CD4-positive, alpha-beta T cell treated with Interleukin-17A for 4 hours (primary cell): Measurements from ENCODE around the gene MTX1.
"Not testable (repeated sequence)": the region's sequence is repeated elsewhere in the genome, so short reads cannot be mapped to it uniquely, and the experiment has no call there.

Experiments
- DNase-seq: peaks from one replicate; pipeline ENCODE4 v3.0.0-alpha.2; 2020; ENCODE audit warnings: mixed read lengths

MTX1 gene

DNA sequence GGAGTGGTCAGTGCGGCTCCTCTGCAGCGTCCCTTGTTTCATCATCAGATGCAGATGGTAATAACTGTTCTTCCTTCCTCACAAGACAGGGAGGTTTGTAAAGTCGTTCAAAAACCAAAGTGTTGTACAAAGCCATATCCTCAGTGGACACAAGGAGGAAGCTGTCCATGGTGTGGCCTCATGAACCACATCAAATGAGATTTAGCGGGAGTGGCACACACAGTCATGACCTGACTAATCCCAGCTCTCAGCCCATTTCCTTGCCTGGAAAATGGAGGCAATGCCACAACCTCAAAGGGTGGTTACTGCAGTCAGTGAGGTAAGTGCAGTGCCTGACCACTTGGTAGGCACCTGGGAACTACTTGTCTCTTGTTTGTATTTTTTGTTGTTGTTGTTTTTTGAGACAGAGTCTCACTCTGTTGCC lies 33.4 kb downstream of the MTX1 start:
- DNase-seq, result no peak

DNA sequence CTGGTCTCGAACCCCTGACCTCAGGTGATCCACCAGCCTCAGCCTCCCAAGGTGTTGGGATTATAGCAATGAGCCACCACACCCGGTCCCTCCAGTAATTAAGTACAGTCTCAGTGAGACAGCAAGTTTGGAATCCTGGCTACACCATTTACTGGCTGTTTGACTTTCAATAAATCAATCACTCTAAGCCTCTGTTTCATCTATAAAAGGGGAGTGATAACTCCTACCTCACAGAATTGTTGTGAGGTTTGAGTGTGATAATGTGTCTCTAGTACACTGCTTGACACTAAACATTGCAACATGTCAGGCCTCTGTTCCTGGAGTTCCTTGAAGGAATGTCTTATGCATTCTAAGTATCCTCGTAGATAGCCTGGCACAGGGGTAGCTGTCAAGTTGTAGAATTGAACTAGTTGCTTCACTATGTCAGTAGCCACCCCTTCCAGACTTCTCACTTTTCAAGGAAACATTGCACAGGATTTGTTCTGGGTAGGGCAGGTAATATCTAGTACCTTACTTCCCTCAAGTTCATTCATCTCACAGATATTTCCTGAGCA lies 34.4 kb downstream of the MTX1 start:
- no peak for DNase-seq

DNA sequence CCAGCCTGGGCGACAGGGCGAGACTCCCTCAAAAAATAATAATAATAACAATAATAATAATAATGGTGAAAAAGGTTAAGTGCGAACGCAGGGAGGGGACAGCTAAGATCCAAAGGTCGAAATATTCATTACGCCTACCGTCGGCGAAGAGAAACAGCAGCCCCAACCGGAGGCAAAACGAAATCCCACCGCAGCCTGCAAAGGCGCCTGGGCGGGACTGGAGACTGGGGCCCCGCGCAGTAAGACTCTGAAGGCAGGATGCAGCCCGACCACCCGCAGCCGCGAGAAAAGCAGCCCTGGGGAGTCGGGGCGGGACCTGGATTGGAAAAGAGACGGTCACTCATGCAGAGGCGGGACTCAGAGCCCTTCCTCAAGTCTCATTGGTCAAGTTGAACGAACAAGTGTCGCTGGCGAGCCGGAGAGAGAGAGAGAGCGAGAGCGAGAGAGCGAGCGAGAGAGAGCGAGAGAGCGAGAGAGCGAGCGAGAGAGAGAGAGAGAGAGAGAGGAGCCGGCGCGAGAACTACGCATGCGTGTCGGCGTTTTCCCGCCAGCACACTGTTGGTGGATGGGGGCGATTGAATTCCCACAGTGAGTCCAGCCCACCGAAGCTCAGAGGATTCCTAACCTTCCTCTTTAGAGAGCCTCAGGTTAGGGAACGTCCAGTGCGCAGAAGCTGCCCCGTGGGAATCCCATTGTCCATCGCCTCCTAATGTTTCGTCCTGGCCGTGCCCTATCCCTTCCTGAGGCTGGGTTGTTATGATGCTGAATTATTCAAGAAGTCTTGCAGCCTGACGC lies 36.1 kb downstream of the MTX1 start:
- peak; percentile 95 for DNase-seq

DNA sequence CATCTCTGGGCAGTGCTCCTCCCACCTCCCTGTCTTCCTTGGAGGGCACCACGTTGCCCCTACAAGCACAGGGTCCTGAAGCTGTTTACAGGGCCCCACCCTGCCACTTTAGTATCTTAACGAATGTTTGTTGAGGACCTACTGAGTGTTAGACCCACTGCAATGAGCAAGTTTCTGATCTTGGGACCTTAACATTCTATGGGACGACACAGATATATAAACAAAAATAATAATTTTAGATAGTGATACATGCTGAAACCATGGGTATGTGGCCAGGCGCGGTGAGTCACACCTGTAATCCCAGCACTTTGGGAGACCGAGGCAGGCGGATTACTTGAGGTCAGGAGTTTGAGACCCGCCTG lies 36.6 kb downstream of the MTX1 start:
- DNase-seq, result no peak

DNA sequence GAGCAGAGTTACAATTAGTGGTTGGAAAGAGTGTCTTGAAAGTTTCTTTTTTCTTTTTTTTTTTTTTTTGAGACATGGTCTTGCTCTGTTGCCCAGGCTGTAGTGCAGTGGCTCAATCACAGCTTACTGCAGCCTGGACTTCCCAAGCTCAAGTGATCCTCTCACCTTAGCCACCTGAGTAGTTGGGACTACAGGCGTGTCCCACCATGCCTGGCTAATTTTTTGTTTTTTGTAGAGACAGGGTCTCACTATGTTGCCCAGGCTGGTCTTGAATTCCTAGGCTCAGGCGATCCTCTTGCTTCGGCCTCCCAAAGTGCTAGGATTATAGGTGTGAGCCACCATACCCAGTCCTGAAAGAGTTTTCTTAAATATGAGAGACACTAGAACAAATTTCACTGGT lies 38.3 kb downstream of the MTX1 start:
- not testable (repeated sequence) for DNase-seq

DNA sequence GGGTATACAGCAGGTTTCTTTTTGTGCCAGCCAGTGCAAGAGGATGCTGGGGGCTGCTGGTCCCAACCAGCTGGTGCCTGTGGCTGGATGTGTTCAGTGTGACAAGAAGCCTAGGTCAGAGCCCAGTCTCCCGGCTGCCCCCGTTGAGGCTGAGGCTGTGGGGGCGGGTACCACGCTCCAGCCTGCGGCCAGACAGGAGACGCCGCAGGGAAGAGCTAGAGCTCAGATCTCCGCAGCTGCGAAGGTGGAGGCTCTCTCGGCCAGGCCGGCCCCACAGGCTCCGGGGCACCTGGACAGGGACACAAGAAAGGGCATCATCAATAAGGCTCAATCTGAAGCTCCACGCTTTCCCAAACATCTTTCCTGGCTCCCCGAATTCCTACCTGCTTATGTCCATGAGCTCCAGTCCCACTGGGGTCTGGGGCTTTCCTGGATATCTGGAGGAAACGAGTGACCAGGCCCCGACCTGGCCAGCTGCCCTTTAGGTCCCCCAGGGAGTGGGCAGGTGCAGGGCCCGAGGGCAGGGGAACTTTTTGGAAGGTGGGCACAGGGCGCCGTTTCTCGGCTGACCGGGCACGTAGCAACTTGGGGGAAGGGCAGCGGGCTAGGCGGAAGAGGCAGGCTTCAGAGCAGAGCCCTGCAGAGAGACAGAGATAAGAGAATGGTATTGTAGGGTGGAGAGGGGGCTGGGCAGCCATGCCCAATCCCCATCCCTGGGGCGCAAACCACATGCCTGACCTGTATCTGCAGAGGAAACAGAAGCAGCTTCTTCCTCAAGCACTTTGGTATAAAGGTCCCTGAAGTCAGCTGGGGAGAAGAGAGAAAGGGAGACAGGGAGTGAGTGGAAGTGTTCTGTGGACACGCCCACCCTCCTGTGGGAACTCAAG lies 39.4 kb downstream of the MTX1 start:
- DNase-seq, result no peak

DNA sequence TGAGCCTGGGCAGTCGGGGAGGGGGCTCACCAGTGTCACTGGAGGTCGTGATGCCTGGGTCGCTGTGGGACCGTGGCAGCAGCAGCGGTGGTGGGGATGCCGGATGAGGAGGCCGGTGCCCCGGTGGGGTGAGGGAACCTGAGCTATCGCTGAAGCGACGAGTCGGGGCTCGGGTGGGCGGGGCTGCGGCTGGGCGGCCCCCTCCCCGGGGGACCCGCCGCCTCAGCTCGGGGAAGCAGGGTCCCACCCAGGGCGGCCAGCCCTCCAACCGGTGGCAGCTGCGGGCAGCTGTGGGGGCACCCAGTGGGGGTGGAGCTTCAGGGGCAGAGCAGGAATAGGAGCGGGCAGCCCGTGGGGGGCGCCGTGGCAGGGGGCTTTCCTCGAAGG lies 41.7 kb downstream of the MTX1 start:
- no peak for DNase-seq

DNA sequence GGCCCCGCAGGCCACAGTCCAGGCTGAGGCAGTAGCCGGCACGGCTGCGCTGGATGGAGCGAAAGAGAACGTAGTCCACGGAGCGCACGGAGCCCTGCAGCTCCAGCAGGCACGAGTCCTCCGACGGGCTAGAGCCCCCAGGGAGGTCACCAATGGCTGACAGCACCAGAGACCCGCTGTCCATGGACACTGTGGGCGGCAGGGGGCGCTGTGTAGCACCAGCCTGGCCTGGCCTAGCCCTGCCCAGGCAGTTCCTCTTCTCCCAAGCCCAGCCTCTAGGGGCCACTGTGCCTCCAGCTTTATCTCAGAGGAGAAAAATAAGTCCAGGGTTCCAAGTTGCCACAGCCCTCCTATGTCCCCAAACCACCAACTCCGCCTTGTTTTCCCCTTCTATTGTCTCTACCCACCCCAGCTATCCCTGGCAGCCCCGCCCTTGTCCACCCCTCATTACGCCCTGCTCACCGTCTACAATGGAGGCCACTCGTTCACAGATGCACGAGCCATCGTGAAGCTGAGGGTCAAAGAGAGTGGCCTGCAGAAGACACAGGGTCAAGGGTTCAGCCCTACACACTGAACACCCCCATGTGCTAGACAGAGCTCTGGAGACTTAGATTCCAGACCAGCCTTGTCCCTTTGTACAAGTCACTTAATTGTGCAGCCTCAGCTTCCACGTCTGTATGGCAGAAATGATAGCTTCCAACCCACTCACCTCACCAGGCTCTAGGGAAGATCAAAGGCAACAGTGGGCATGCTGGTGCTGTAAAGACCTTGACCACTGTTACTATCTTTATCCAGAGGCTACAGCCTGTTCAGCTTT lies 42.3 kb downstream of the MTX1 start:
- DNase-seq, result peak; percentile 98

DNA sequence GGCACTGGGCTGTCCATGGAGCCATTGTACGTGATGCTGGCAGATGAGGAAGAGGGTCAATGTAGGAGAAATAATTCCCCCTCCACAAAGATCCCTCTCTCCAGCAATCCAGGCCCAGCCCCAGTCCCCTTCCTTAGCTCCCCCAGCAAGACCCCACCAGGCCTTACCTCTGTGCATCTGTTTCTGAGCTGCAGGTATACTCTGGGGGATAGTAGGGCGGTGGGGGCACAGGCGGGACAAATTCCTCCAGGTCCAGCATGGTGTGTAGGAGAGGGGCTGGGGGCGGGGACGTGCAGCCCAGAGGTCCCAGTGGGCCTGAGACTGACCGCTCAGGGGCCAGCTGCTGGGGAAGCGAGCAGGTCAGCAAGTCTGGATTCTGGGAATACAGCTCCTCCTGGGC lies 43.1 kb downstream of the MTX1 start:
- no peak for DNase-seq

DNA sequence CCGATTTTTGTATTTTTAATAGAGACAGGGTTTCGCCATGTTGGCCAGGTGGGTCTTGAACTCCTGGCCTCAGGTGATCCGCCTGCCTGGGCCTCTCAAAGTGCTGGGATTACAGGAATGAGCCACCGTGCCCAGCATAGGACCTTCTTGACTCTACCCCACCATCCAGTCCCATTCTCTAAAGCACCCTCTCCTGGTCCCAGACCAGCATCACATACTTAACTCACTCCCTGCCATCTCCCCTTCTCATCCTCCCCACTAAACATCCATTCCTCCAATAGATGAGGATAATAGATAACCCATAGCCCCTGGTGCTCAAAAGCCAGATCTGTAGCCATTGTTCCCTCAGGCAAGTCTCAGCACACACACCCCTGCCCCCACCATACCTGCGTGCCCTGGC lies 44.7 kb downstream of the MTX1 start:
- DNase-seq, result no peak

DNA sequence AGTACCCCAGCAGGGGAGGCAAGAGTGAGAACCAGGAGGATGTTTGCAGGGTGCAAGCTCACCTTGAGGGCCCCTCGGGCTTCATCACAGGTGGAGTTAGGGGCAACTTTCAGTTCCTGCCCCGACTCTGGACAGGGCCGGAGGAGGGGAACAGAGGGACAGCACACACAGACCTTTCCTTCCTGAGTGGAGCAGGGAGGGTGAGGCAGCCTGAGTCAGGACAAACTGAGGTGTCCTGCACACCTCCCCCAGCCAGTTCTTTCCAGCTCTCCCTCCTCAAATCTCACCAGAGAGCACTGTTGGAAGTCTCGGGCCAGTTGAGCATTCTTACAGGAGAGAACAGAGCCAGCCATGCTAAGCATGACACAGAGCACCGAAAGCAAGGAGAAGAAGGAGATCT lies 45.3 kb downstream of the MTX1 start:
- no peak for DNase-seq

DNA sequence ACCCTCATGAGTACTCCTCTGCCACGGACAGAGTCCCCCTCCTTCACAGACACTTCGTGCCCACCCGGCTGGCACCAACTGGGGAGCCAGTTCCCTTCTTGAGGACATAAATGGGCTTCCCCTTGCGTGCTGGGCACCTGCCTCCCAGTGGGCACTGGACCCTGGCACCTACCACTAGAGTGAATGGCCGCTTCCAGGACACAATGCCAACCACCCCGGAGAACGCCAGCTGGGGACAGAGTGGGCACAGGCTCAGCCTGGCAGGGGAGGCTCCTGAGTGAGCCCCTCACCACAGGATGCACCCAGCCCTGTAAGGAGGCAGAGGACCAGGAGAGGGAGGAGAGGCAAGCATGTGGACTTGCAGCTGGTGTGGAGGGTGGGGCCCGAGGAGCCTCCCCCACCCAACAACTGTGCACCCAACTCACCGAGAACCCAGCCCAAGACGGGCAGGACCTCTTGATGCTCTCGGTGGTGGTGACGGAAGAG lies 45.8 kb downstream of the MTX1 start:
- DNase-seq, result no peak

DNA sequence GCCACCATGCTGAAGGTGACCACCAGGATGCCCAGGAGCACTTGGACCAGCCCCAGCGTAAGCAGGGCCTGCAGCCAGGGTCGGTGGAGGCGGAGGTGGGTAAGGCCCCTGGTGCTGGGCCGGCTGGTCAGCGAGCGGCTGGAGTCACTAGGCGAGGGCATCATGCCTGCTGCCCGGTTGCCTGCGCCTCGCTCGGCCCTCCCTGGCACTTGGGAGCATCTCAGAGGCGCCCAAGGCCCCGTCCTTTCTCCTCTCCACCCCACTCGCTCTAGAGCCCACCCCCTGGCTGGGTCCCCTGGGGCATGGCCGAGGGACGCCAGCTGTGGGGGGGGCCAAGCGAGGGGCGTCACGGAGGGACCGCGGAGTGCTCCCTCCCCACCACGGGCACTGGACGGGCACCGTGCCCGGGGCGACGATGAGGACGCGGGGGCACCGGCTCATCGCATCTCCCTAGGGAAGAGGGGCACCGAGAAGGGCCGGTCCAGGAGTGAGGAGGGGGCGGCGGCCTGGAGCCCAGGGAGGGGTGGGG lies 46.3 kb downstream of the MTX1 start:
- no peak for DNase-seq

DNA sequence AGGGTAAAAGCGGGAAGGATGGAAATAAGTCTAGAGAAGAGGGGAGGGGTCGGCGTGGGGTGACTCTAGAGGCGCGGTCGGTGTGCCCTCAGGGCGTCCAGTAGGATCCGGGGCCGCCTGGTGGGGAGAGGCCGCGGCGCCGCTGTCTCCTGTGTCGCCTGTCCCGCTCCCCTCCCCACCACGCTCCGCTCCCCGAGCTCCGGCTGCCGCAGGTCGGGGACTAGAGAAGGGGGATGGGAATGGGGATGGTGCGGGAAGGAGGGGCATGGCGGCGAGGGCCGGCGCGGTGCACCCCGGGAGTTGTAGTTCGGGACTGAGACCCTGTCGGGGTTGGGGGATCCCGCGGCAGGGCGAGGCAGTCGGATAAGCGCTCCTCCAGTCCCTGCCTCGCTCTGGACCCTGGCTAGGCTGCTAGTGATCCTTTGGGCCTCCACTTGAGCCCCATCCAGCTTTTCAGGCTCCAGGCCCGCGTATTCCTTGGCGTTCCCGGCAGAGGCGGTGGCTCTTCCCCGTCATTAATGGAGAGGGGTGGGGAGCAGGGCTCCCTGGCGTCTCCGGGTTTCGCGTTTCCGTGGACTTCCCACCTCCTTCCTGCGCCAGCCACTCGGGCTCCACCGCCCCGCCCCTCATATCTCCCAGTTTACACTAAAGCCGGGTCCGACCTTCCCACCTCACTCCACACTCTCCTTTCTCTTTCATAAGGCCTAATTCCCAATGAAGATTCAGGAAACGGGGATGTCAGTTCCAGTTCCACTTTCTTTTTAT lies 46.9 kb downstream of the MTX1 start, which contains the start of gene ENTREP3:
Gene ENTREP3, minus strand, starts transcription at position 241 of the 765 bp plus-strand sequence. CDS start 606 bp downstream, outside the sequence.
- DNase-seq, result peak; percentile 84

DNA sequence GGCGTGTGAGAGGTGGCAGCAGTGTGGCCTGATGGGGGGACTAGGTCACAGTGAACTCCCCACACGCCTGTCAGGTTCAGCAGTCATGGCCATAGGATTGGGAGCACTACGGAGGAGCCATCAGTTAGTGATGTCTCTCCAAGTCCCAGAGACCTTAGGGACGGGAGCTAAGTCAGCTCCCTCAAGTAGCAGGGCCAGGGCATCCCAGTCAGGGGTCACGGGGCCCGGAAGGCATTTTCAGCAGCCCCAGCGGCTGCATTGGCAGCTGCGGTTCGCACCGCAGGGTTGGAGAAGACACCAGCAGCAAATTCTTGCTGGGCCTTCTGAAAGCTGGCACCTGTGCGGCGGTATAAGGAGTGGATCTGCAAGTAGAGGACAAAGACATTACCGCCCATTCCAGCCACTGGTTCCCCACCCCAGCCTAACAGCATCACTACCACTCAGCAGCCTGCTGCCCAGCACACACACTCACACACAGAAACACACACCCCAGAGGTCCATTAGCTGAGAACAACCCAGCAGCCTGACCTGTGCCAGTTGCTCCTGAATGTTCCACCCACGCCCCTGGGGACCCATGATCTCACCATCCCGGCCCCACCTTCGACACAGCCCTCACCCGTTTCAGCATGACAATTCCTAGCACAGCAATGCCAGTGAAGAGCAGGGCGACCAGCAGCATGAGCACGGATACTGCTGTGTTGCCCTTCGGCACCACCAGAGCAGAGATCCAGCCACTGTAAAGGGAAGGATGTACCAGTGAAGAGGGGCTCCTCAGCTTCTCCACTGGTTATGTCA lies 47.8 kb downstream of the MTX1 start:
- DNase-seq, result no peak

DNA sequence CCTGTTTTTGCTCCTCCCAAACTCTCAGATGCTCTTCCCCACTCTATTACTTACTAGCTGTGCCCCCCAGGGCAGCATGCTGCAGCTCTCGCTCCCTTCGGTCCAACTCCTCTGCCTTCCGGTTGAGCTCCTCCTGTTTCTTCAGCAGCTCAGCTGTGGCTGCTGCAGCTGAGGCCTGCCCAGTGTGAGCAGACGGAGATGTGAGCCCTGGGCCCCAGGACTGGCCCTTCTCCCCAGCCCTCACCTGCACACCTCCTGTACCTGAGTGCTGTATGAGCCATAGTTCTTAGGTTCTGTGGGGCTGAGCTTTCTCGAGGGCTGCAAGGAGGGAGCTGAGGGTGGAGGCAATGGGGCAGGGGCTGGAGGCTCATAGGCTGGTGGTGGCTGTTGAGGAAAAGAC lies 51.8 kb downstream of the MTX1 start:
- DNase-seq, result no peak

DNA sequence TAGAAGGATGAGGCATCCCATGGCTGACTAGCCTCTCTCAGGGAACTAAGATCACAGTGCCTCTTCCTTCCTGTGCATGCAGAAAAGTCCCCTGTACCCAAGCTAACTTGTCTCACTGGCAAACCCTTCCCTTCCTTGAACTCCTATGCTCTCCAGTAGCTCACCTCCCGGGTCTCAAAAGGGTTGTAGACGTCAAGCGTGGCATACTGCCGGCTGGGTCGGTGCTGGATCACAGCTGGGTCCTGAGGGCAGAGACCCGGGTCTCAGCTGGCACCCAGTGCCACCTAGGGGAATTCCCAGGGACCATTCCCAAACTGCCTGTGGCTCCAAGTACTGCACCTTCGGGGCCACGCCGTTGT lies 53.0 kb downstream of the MTX1 start:
- DNase-seq, result peak; percentile 13

DNA sequence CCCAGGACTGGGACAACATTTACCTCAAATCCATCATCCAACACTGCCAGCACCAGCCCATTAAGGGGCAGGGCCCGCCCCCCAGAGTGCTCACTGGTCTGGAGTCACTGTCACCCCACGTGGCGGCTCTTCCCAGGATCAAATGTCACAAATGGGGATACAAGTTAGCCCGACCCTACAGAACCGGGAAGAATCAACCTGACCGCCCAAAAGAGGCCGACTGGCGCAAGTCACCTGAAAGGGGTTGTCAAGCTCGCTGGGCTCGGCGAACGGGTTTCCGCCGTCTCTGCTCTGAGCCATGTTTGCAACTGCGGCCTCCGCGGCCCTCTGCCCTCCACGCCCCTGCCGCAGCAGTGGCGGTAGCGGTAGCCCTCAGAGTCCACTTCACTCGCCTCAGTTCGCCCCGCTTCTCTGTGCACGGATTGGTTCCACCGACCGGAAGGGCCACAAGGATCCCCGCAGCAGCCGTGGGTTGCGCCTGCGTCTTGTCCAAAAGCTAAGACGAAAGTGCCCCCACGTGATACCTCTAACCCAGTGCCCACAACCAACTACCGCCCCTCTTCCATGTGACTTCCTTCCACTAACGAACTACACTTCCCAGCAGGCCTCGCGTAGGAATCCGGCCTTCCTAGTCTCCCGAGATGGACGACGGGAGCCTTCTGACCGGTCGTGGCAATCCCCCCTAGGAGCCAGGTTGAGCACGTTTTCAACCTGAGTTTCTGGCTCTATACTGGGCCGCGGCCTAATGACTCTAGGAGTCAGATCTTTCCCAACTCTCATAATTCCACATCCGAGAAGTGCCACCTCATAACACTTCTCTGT lies 53.6 kb downstream of the MTX1 start, which contains the start of gene SCAMP3:
Gene SCAMP3, minus strand, starts transcription at position 509 of the 822 bp plus-strand sequence. Its CDS starts 209 bp downstream, at position 300.
- DNase-seq, result peak; percentile 88

DNA sequence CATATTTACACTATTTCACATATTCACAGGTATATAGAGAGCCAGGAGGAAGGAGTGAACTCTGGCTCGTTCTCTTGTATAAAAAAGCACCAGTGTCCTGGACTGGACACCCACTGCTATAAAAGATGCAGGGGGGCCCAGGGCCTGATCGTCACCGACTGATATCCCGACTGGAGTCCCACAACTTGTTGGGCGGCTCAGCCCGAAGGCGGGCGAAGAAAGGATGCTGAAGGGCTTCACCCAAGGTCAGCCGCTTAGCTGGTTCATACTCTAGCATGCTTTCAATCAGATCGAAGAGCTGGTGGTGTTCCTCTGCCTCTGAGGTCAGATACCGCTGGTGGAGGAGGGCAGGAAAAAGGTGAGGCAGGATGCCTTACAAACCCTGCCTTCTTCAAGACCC lies 54.6 kb downstream of the MTX1 start:
- DNase-seq, result no peak
